ENCODE results near the gene MN1.

Gene MN1

GRCh38 chr22:27785831-27786230 is 15.7 kb downstream of the MN1 start:
- DNase-seq (ENCODE audit: low spot score), result no peak

GRCh38 chr22:27784120-27784475 is 17.5 kb downstream of the MN1 start:
- no peak for DNase-seq (ENCODE audit: low spot score)

GRCh38 chr22:27783436-27784119 is 18.0 kb downstream of the MN1 start:
- no peak for DNase-seq (ENCODE audit: low spot score)

DNA sequence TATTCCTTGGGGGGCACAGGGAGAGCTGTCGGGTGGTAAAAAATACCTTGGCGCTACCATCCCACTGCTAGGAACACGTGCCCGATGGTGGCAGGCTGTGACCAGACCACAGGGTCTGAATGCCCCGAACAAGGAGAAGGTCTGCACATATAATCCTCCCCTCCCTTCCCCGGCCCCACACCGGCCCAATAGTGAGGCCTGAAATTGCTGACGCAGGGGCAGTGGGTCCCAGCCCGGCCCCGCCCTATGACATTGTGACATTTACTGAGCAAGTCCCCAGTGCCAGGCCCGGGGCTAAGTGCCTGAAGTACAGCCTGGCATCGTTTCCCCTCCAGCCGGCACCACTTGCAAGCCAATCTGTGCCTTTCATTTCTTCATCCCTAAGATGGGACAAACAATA is 19.5 kb downstream of the MN1 start:
- no peak for DNase-seq (ENCODE audit: low spot score)

GRCh38 chr22:27780161-27780575 is 21.4 kb downstream of the MN1 start:
- no peak for DNase-seq (ENCODE audit: low spot score)

DNA sequence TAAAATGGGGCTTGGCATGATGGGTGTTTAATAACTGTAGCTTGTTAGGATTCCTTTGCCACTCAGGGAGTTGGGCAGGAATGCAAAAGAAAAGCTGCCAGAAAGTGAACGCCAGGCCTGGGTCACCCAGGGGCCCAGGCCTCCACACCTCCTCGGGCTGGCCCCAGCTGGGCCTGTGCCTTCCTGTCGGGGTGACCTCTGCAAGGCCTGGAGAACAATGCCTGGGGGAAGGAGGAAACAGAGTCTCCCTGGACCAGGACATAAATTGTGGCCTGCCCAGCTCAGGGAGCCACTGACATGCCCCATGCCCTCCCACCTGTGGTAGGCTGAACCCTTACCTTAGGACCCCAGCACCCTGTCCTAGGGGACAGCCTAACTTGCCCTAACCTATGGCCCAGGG is 21.9 kb downstream of the MN1 start:
- DNase-seq (ENCODE audit: low spot score), result no peak

DNA sequence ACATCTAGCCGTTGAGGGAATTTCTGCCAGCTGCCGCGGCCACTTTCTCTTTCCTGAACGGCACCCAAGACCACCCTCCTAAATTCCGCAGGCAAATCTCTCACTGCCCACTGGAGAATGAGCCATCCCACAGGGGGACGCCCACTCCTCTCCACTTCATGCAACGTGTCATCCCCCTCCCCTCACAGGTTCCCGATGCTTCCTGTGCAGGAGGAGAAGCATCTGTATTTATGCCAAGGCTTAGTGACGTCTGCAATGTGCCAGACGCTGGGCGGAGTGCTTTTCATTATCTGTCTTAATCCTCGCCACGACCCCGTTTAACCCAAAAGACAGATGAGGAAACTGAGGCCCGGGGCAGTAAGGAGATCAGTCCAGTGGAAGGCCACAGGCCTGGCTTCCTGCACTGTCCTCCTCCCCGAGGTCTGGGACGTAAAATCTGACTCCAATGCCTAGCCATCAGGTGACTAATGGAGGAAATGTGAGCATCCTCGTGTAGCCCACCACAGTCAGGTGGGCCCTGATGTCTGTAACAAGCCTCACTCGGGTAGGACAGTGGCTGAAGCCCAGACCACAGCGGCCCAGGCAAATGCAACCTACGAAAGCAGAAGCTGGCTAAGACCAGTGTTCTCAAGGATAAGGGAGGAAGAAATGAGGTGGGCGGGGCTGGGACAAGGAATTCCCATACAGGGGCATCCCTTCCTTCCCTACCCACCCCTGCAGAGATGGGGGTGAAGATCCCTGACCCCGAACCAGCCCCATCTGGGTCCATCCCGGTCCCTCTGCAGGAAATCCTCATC is 23.1 kb downstream of the MN1 start:
- DNase-seq (ENCODE audit: low spot score), result no peak

DNA sequence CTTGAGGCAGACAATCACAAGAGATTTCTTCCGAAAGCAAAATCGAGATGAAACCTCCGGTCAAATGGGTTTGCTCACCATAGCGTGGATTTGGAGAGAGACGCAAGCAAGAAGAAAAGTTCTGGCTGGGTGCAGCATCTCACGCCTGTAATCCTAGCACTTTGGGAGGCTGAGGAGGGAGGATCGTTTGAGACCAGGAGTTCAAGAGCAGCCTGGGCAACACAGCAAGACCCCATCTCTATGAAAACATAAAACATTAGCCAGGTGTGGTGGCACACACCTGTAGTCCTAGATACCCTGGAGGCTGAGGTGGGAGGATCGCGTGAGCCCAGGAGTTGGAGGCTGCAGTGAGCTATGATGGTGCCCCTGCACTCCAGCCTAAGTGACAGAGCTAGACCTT is 24.4 kb downstream of the MN1 start:
- no peak for DNase-seq (ENCODE audit: low spot score)

- DNase-seq (ENCODE audit: low spot score), result no peak
These were observed 25.0 kb downstream of the MN1 start for GRCh38 chr22:27776650-27776958.

GRCh38 chr22:27775758-27776649 is 25.6 kb downstream of the MN1 start:
- DNase-seq (ENCODE audit: low spot score), result no peak

DNA sequence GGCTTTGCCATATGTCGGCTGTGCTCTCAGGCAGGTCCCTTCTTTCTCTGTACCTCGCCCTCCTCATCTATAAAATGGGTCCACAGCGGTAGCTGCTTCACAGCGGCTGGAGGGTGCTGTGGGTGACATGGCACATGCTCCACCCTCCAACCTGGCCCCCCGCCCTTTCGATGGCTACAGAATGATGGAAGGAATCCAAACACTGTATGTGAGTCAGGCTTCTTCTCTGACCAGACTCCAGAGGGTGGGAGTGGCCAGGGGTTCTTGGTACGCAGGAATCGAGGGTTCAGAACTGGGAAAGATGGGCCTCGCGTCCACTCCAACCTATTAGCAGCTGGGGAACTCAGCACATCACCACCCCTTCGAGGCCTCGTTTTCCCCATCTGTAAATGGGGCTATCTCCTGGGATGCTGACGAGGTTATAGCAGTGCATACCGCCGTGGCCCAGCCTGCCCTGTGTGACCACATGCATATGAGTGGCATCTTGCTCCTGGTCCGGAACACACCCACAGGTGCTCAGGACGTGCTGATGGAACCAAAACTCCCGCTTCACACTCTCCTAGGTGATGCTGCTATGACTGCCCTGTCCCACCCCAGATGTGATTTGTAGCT is 26.4 kb downstream of the MN1 start:
- DNase-seq (ENCODE audit: low spot score), result no peak

DNA sequence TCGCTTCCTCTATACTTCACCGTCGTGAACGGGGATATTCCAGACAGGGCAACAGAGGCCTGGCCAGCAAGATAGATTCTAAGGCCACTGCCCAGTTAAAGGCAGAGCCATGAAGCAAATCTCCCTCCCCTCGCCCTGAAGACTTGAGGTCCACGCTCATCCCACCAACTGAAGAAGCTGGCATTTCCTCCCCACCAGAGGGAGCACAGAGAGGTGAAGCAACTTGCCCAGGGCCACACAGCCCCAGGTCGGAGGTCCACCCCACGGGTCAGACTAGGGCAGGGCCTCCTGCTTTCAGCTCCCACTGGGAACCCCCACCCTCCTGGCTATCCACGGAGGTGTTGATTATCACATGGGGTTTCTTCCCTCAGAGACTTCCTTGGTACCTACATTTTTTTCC is 27.4 kb downstream of the MN1 start:
- no peak for DNase-seq (ENCODE audit: low spot score)

GRCh38 chr22:27772984-27773498 is 28.5 kb downstream of the MN1 start:
- DNase-seq (ENCODE audit: low spot score), result no peak

DNA sequence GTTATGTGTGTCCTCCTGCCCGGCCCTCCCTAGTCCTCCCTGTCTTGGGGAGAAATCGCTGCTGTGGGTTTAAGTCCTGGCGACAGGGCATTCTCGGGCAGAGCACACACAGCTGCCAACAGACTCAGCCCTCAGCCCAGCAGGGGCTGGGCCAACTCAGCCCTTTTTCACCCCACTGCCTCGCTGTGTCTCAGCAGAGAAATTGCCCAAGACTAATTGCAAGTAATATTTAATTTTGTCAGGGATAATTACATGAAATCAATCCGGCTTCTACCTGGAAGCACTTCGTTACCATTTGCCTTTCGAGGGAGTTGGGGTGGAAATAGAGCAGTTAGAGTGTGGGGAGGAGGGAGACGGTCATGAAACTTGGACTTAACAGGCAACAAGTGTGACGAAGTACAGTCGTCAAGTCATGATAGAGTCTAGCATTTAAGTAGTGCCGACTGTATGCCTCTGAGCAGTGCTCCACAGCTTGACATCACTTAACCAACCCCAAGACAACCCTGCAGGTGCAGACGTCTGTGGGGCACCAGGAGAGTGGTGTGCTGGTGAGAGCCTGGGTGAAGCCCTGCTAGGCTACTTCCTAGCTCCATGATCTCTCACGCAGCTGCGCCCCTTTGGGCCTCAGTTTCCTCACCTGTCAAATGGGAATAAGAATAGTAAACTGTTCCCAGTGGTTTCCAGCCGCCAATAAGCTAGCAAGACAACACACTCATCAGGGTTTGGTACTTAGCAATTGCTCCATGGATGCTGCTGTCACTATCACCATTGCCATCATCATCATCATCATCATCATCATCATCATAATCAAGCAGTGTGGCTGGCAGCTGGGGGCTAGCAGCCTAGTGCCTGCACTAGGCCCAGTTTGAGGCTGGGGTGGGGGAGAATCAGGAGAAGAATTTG is 29.2 kb downstream of the MN1 start:
- no peak for DNase-seq (ENCODE audit: low spot score)

DNA sequence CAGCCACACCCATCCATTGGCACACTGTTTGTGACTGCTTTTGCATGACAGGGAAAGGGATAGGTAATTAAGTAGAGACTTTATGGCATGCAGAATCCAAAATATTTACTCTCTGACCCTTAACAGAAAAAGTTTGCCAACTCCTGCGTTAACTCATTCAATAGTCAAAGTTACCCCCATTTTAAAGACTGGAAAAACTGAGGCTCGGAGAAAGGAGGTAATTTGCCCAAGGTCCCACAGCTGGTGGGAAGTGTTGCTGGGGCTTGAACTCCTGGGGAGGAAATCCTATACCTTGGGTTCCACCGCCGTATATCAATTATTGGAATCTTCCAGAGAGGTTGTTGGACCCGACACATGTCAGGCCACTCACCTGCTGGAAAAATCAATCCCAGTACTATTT is 29.9 kb downstream of the MN1 start:
- no peak for DNase-seq (ENCODE audit: low spot score)

- no peak for DNase-seq (ENCODE audit: low spot score)
These were observed 32.5 kb downstream of the MN1 start for GRCh38 chr22:27769012-27769411.

DNA sequence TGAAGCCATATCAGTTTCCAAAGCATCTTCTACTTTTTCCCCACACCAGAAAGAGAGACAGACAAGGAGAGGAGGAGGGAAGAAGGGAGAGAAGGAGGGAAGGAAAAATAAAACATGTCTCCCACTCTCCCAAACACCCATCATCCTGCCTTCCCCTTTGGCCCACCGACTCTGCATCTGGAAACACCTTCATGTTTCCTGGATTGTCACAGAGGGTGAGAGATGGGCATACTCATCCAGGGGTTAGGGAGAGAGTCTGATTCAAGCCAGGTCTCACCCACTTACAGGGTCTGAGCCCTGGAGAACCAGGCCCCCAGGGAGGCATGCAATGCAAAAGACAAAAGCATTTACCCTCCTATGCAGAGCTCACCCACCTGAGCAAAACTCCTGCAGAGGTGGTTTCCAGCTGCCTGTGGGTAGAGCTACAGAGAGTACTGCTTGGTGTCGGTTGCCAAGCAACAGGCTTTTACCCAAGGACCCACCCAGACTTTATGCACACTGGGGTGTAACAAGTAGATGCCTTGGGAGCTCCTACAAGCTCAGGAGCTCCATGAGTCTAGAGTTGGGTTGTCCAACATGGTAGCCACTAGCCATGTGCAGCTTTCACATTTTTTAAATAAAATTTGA is 33.4 kb downstream of the MN1 start:
- no peak for DNase-seq (ENCODE audit: low spot score)

DNA sequence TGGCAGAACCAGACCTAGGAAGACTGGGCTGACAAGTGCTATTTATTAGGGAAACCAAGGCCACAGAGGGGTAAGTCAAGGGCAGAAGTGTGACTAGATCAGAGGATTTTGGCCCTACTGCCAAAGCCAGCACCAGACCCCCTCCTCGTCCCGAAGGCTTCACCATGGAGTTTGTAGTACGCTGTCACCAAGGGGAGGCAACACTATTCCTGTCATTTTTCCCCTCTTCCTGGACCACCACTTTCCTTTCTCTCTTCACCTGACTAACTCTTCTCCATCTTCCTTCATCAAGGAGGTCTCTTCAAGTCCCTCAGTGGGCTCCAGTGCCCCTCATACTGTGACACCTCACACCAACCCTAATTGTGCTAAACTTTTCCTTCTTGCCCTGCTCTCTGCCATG is 34.9 kb downstream of the MN1 start:
- DNase-seq (ENCODE audit: low spot score), result no peak

- DNase-seq (ENCODE audit: low spot score), result no peak
These were observed 35.8 kb downstream of the MN1 start for GRCh38 chr22:27765706-27766291.

- no peak for DNase-seq (ENCODE audit: low spot score)
These were observed 36.8 kb downstream of the MN1 start for GRCh38 chr22:27764722-27765236.
